ENCODE data around the gene TRANK1. TPM values are rescaled to one million over a fixed set of nuclear protein-coding genes. Genes with fewer than 3 reads are reported as not detected.
"Not testable (repeated sequence)": the region's sequence is repeated elsewhere in the genome, so short reads cannot be mapped to it uniquely, and the experiment has no call there.

TRANK1 gene
- total RNA-seq, 1 experiment from 2014 or later = 10.5 TPM

DNA sequence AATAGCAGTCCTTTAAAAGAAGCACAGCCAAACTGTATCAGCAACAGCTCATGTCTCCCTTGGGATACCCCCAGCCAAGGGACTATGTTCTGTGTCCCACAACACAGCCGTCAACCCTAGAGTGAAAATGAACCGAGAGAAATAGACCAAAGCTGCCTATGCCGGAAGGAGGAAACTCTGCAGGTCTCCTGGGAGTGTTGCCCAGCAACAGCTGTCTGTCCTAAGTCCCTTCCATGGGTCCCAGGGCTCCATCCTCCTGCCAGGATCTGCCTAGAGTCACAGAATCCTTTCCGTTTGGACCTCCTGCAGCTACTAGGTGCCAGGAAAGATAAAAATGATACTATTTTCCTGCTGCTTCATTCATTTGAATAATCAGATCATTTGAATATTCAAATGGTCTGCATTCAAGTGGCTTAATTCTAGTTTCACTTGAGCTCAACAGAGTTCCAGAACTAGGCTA, 53.1 kb downstream of the TRANK1 start:
- Mint-ChIP-seq H3K4me3 (no peak overlapping the region), H3K36me3 (peaks cover 5% of the 10 kb centered on the region; the same call in 1 of the 2 replicates), H3K27ac (no peak overlapping the region), H3K27me3 (ENCODE audit: low read depth) (no peaks in the 10 kb centered on the region), H3K9me3 (no peaks in the 10 kb centered on the region), H3K4me1 (peaks cover 29% of the 10 kb centered on the region)
- no peak for DNase-seq (ENCODE audit: low spot score)
- TF ChIP-seq, protein P1, sequence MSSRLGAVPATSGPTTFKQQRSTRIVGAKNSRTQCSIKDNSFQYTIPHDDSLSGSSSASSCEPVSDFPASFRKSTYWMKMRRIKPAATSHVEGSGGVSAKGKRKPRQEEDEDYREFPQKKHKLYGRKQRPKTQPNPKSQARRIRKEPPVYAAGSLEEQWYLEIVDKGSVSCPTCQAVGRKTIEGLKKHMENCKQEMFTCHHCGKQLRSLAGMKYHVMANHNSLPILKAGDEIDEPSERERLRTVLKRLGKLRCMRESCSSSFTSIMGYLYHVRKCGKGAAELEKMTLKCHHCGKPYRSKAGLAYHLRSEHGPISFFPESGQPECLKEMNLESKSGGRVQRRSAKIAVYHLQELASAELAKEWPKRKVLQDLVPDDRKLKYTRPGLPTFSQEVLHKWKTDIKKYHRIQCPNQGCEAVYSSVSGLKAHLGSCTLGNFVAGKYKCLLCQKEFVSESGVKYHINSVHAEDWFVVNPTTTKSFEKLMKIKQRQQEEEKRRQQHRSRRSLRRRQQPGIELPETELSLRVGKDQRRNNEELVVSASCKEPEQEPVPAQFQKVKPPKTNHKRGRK (CRISPR knock-in tag; IDR thresholded peaks at IDR 0.05; ENCODE audit: borderline replicate concordance) = no peak
- TF ChIP-seq NFATC4 (CRISPR knock-in tag; IDR thresholded peaks at IDR 0.05) (no peak), ATF1 (CRISPR knock-in tag; IDR thresholded peaks at IDR 0.05) (no peak), ZNF317 (CRISPR knock-in tag; IDR thresholded peaks at IDR 0.05; ENCODE audit: borderline replicate concordance, low read depth) (no peak), NFYB (CRISPR knock-in tag; conservative IDR thresholded peaks at IDR 0.05; ENCODE audit: low read depth) (no peak), CREB1 (CRISPR knock-in tag; IDR thresholded peaks at IDR 0.05) (no peak), SP1 (CRISPR knock-in tag; conservative IDR thresholded peaks at IDR 0.05) (no peak), JAZF1 (CRISPR knock-in tag; IDR thresholded peaks at IDR 0.05) (no peak)
- TF ChIP-seq, protein P2, sequence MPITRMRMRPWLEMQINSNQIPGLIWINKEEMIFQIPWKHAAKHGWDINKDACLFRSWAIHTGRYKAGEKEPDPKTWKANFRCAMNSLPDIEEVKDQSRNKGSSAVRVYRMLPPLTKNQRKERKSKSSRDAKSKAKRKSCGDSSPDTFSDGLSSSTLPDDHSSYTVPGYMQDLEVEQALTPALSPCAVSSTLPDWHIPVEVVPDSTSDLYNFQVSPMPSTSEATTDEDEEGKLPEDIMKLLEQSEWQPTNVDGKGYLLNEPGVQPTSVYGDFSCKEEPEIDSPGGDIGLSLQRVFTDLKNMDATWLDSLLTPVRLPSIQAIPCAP (CRISPR knock-in tag; IDR thresholded peaks at IDR 0.05) = no peak
- ChIA-PET POLR2A (interaction anchor here (0.6 kb wide), 1 partner anchor 11 kb away, joined by 3 read pairs; no protein-coding TSS in a partner anchor), CTCF (interaction anchor here (0.5 to 2.2 kb wide), 6 partner anchors 10 to 479 kb away, joined by 3 to 12 read pairs (median 3); no protein-coding TSS in a partner anchor)
- ATAC-seq = no peak

DNA sequence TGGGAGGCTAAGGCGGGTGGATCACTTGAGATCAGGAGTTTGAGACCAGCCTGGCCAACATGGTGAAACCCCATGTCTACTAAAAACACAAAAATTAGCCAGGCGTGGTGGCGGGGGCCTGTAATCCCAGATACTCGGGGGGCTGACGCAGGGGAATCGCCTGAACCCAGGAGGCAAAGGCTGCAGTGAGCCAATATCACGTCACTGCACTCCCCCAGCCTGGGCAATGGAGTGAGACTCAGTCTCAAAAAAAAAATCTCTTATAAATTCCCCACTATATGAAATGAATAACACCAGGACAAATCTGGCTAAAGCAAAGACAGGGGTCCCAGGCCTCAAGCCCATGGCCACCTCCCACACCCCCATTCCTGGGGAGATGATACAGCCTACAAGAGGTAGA, 53.8 kb downstream of the TRANK1 start:
- H3K27me3 Mint-ChIP-seq (ENCODE audit: low read depth); DNase-seq (ENCODE audit: low spot score); H3K27ac Mint-ChIP-seq; H3K9me3 Mint-ChIP-seq; H3K36me3 Mint-ChIP-seq; H3K4me3 Mint-ChIP-seq; POLR2A ChIA-PET; ATAC-seq: not testable (repeated sequence)
- H3K4me1 Mint-ChIP-seq = peaks cover 24% of the 10 kb centered on the region
- CTCF ChIA-PET = interaction anchor here (0.5 to 1.3 kb wide), 2 partner anchors 99 to 479 kb away, joined by 3 read pairs; no protein-coding TSS in a partner anchor

DNA sequence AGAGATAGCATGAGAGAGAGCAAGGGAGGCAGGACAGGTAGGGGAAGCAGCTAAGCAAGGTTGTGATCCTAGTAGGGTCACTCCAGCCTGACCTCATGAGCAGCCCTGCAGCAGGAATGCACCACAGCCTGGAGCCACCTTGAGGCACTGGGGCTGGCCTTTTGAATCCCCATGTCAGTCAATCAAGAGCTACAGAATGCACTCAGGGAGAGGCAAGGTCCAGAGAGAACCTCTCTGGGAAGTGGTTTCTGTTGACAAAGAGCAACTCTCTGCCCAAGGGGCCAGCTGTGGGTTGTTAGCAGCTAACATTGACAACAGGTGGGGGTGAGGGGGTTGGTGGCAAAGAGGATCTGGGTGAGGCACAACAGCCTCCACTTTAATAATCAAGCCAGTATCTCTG, 54.6 kb downstream of the TRANK1 start:
- ChIA-PET POLR2A (no interaction called here), CTCF (interaction anchor here (0.8 kb wide), 1 partner anchor 21 kb away, joined by 3 read pairs; no protein-coding TSS in a partner anchor)
- DNase-seq (ENCODE audit: low spot score) (no peak), ATAC-seq (peak; percentile 52)
- H3K27ac Mint-ChIP-seq = no peak overlapping the region
- H3K27me3 Mint-ChIP-seq (ENCODE audit: low read depth) = no peaks in the 10 kb centered on the region
- peaks cover 21% of the 10 kb centered on the region for H3K4me1 Mint-ChIP-seq
- no peak overlapping the region for H3K4me3 Mint-ChIP-seq
- peaks cover 5% of the 10 kb centered on the region; the same call in 1 of the 2 replicates for H3K36me3 Mint-ChIP-seq
- no peaks in the 10 kb centered on the region for H3K9me3 Mint-ChIP-seq
- TF ChIP-seq, protein P3, sequence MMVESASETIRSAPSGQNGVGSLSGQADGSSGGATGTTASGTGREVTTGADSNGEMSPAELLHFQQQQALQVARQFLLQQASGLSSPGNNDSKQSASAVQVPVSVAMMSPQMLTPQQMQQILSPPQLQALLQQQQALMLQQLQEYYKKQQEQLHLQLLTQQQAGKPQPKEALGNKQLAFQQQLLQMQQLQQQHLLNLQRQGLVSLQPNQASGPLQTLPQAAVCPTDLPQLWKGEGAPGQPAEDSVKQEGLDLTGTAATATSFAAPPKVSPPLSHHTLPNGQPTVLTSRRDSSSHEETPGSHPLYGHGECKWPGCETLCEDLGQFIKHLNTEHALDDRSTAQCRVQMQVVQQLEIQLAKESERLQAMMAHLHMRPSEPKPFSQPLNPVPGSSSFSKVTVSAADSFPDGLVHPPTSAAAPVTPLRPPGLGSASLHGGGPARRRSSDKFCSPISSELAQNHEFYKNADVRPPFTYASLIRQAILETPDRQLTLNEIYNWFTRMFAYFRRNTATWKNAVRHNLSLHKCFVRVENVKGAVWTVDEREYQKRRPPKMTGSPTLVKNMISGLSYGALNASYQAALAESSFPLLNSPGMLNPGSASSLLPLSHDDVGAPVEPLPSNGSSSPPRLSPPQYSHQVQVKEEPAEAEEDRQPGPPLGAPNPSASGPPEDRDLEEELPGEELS (CRISPR knock-in tag; IDR thresholded peaks at IDR 0.05) = no peak
- TF ChIP-seq, protein P4, sequence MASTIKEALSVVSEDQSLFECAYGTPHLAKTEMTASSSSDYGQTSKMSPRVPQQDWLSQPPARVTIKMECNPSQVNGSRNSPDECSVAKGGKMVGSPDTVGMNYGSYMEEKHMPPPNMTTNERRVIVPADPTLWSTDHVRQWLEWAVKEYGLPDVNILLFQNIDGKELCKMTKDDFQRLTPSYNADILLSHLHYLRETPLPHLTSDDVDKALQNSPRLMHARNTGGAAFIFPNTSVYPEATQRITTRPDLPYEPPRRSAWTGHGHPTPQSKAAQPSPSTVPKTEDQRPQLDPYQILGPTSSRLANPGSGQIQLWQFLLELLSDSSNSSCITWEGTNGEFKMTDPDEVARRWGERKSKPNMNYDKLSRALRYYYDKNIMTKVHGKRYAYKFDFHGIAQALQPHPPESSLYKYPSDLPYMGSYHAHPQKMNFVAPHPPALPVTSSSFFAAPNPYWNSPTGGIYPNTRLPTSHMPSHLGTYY (CRISPR knock-in tag; IDR thresholded peaks at IDR 0.05) = no peak
- TF ChIP-seq, protein P5, sequence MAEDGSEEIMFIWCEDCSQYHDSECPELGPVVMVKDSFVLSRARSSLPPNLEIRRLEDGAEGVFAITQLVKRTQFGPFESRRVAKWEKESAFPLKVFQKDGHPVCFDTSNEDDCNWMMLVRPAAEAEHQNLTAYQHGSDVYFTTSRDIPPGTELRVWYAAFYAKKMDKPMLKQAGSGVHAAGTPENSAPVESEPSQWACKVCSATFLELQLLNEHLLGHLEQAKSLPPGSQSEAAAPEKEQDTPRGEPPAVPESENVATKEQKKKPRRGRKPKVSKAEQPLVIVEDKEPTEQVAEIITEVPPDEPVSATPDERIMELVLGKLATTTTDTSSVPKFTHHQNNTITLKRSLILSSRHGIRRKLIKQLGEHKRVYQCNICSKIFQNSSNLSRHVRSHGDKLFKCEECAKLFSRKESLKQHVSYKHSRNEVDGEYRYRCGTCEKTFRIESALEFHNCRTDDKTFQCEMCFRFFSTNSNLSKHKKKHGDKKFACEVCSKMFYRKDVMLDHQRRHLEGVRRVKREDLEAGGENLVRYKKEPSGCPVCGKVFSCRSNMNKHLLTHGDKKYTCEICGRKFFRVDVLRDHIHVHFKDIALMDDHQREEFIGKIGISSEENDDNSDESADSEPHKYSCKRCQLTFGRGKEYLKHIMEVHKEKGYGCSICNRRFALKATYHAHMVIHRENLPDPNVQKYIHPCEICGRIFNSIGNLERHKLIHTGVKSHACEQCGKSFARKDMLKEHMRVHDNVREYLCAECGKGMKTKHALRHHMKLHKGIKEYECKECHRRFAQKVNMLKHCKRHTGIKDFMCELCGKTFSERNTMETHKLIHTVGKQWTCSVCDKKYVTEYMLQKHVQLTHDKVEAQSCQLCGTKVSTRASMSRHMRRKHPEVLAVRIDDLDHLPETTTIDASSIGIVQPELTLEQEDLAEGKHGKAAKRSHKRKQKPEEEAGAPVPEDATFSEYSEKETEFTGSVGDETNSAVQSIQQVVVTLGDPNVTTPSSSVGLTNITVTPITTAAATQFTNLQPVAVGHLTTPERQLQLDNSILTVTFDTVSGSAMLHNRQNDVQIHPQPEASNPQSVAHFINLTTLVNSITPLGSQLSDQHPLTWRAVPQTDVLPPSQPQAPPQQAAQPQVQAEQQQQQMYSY (CRISPR knock-in tag; IDR thresholded peaks at IDR 0.05) = no peak
- no peak for TF ChIP-seq NFYB (CRISPR knock-in tag; conservative IDR thresholded peaks at IDR 0.05; ENCODE audit: low read depth)
- TF ChIP-seq FOXJ3 (CRISPR knock-in tag; IDR thresholded peaks at IDR 0.05; ENCODE audit: borderline replicate concordance) = no peak
- TF ChIP-seq TCF7 (CRISPR knock-in tag; IDR thresholded peaks at IDR 0.05; ENCODE audit: low read depth) = no peak
- TF ChIP-seq, protein P6, sequence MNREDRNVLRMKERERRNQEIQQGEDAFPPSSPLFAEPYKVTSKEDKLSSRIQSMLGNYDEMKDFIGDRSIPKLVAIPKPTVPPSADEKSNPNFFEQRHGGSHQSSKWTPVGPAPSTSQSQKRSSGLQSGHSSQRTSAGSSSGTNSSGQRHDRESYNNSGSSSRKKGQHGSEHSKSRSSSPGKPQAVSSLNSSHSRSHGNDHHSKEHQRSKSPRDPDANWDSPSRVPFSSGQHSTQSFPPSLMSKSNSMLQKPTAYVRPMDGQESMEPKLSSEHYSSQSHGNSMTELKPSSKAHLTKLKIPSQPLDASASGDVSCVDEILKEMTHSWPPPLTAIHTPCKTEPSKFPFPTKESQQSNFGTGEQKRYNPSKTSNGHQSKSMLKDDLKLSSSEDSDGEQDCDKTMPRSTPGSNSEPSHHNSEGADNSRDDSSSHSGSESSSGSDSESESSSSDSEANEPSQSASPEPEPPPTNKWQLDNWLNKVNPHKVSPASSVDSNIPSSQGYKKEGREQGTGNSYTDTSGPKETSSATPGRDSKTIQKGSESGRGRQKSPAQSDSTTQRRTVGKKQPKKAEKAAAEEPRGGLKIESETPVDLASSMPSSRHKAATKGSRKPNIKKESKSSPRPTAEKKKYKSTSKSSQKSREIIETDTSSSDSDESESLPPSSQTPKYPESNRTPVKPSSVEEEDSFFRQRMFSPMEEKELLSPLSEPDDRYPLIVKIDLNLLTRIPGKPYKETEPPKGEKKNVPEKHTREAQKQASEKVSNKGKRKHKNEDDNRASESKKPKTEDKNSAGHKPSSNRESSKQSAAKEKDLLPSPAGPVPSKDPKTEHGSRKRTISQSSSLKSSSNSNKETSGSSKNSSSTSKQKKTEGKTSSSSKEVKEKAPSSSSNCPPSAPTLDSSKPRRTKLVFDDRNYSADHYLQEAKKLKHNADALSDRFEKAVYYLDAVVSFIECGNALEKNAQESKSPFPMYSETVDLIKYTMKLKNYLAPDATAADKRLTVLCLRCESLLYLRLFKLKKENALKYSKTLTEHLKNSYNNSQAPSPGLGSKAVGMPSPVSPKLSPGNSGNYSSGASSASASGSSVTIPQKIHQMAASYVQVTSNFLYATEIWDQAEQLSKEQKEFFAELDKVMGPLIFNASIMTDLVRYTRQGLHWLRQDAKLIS (CRISPR knock-in tag; IDR thresholded peaks at IDR 0.05; ENCODE audit: borderline replicate concordance) = no peak
- TF ChIP-seq, protein P2 (CRISPR knock-in tag; IDR thresholded peaks at IDR 0.05) = no peak
- TF ChIP-seq, protein P7, sequence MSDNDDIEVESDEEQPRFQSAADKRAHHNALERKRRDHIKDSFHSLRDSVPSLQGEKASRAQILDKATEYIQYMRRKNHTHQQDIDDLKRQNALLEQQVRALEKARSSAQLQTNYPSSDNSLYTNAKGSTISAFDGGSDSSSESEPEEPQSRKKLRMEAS (CRISPR knock-in tag; IDR thresholded peaks at IDR 0.05) = no peak

Measured in WTC11 (cell line).